Epithelial cell of esophagus (primary cell): Measurements from ENCODE around the gene CKAP2L.

Source experiments
- DNase-seq: peaks from one replicate; pipeline ENCODE4 v3.0.0; 2010; ENCODE audit warnings: low read depth
- H3K4me3 ChIP-seq: 2 replicates; pipeline ENCODE4 v1.5.1; 2011; ENCODE audit warnings: mild to moderate bottlenecking, low read length, control low read depth
- CTCF ChIP-seq: IDR thresholded peaks from 2 replicates; pipeline ENCODE4 v1.5.1; 2011; ENCODE audit warnings: low read depth, mild to moderate bottlenecking, low read length, control low read depth, inconsistent platforms; ENCODE audit not compliant: insufficient read depth; ENCODE audit errors: missing control alignments

The CKAP2L gene

GRCh38 chr2:112807233-112807807 lies 42.9 kb upstream of the CKAP2L start:
- peak; percentile 27 for TF ChIP-seq CTCF
- no peak overlapping the region for H3K4me3 ChIP-seq
- DNase-seq = no peak

GRCh38 chr2:112805542-112805941 lies 41.1 kb upstream of the CKAP2L start:
- no peak overlapping the region for H3K4me3 ChIP-seq
- no peak for TF ChIP-seq CTCF
- DNase-seq = peak; percentile 99

GRCh38 chr2:112803691-112804521 lies 39.5 kb upstream of the CKAP2L start:
- TF ChIP-seq CTCF = no peak
- no peak overlapping the region for H3K4me3 ChIP-seq
- peak; percentile 97 for DNase-seq

- DNase-seq = no peak
- no peak for TF ChIP-seq CTCF
- no peak overlapping the region for H3K4me3 ChIP-seq
These were observed 36.6 kb upstream of the CKAP2L start for GRCh38 chr2:112800881-112801583.

- H3K4me3 ChIP-seq = no peak overlapping the region
- DNase-seq = peak; percentile 49
- TF ChIP-seq CTCF = no peak
These were observed 34.9 kb upstream of the CKAP2L start for GRCh38 chr2:112798979-112799975.

- DNase-seq = no peak
- TF ChIP-seq CTCF = no peak
- no peak overlapping the region for H3K4me3 ChIP-seq
These were observed 32.1 kb upstream of the CKAP2L start for GRCh38 chr2:112796486-112796885.
